BE2C (cell line): ENCODE measurements around the gene PIGT.

Source experiments
- DNase-seq: peaks from one replicate; pipeline ENCODE4 v3.0.0-alpha.2; 2020
- H3K27me3 ChIP-seq: fragments of 250-450 bp; sonication (Bioruptor Pico); 2 replicates; pipeline ENCODE4 v1.5.1; 2020; ENCODE audit warnings: mild to moderate bottlenecking
- H3K36me3 ChIP-seq: fragments of 250-450 bp; sonication (Bioruptor Pico); 2 replicates; pipeline ENCODE4 v1.5.1; 2020; ENCODE audit warnings: mild to moderate bottlenecking
- H3K4me1 ChIP-seq: fragments of 250-450 bp; sonication (Bioruptor Pico); 2 replicates; pipeline ENCODE4 v1.5.1; 2020
- H3K4me3 ChIP-seq: 2 replicates; pipeline ENCODE4 v1.5.1; 2011; ENCODE audit warnings: low read depth, low read length
- H3K9me3 ChIP-seq: fragments of 250-450 bp; sonication (Bioruptor Pico); 2 replicates; pipeline ENCODE4 v1.5.1; 2020
- TF ChIP-seq, protein P1 (sequence below): IDR thresholded peaks from 2 replicates; pipeline ENCODE4 v1.5.1; 2012; ENCODE audit warnings: mild to moderate bottlenecking, low read depth, low read length

PIGT gene

DNA sequence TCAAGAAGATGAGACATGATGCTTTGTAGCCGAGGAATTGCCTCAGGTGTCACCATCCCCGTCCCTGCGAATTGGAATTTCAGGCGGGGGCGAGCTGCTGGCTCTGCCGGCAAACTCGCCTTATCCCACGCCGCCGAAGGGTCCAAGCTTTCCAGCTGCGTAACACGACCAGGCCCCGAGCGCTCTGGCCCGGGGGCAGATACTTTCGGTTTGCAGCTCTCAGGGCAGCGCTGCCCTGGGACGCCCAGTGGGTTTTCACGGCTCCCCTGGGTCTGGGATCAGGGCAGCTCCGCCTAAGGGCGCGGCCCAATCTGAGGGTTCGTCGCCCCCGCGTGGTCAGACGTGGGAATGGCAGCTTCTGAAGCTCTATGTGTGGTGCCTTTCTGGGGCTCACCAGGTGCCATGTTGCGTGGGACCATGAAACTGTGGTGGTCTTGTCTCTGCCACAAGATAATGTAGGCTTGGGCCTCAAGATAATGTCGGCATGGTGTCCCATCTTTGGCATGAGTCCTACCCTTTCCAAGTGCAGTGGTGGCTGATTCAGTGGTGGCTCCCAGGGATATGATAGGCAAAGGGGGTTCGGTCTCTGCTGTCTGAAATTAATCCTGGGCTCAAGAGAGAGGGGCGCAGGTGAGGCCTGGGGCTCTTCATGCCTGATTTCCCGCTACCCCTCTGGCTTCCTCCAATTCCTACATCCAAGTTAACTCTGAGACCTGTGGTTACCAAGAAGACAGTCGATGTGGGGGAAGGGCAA, 21.0 kb downstream of the PIGT start:
- TF ChIP-seq, protein P1, sequence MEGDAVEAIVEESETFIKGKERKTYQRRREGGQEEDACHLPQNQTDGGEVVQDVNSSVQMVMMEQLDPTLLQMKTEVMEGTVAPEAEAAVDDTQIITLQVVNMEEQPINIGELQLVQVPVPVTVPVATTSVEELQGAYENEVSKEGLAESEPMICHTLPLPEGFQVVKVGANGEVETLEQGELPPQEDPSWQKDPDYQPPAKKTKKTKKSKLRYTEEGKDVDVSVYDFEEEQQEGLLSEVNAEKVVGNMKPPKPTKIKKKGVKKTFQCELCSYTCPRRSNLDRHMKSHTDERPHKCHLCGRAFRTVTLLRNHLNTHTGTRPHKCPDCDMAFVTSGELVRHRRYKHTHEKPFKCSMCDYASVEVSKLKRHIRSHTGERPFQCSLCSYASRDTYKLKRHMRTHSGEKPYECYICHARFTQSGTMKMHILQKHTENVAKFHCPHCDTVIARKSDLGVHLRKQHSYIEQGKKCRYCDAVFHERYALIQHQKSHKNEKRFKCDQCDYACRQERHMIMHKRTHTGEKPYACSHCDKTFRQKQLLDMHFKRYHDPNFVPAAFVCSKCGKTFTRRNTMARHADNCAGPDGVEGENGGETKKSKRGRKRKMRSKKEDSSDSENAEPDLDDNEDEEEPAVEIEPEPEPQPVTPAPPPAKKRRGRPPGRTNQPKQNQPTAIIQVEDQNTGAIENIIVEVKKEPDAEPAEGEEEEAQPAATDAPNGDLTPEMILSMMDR = peak; percentile 90
- H3K4me1 ChIP-seq = no peaks in the 10 kb centered on the region
- H3K36me3 ChIP-seq = no peaks in the 10 kb centered on the region
- H3K27me3 ChIP-seq = no peaks in the 10 kb centered on the region
- DNase-seq = peak; percentile 88
- no peaks in the 10 kb centered on the region for H3K9me3 ChIP-seq
- H3K4me3 ChIP-seq = peak overlapping the region; percentile 75

GRCh38 chr20:45440424-45440823, 24.5 kb downstream of the PIGT start:
- Histone ChIP-seq H3K9me3 (no peaks in the 10 kb centered on the region), H3K27me3 (peaks cover 3% of the 10 kb centered on the region; the same call in 1 of the 2 replicates), H3K36me3 (no peaks in the 10 kb centered on the region), H3K4me3 (no peak overlapping the region), H3K4me1 (no peaks in the 10 kb centered on the region)
- TF ChIP-seq, protein P1 = no peak
- no peak for DNase-seq

GRCh38 chr20:45440891-45441685, 25.1 kb downstream of the PIGT start:
- H3K4me1 ChIP-seq = no peaks in the 10 kb centered on the region
- TF ChIP-seq, protein P1 = no peak
- H3K9me3 ChIP-seq = no peaks in the 10 kb centered on the region
- no peaks in the 10 kb centered on the region for H3K36me3 ChIP-seq
- no peak overlapping the region for H3K4me3 ChIP-seq
- H3K27me3 ChIP-seq = peaks cover 6% of the 10 kb centered on the region; the same call in 1 of the 2 replicates
- DNase-seq = no peak

DNA sequence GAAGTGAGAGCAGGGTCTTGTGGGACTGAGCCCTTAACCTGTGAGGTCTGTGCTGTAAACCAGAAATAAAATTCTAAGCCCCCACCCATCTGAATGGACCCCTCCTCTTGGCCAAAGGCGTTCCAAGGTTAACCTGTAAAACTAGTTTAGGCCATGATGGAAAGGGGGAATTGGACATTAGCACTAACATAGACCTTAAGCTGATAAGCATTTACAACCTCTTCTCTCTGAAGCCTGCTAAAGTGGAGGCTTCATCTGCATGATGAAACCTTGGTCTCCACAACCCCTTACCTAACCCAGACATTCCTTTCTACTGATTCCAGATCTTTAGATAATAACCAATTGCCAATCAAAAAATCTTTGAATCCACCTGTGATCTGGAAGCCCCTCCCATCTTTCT, 25.8 kb downstream of the PIGT start:
- Histone ChIP-seq H3K9me3 (no peaks in the 10 kb centered on the region), H3K36me3 (no peaks in the 10 kb centered on the region), H3K27me3 (peaks cover 6% of the 10 kb centered on the region; the same call in 1 of the 2 replicates), H3K4me3 (no peak overlapping the region), H3K4me1 (no peaks in the 10 kb centered on the region)
- no peak for DNase-seq
- TF ChIP-seq, protein P1 = no peak

DNA sequence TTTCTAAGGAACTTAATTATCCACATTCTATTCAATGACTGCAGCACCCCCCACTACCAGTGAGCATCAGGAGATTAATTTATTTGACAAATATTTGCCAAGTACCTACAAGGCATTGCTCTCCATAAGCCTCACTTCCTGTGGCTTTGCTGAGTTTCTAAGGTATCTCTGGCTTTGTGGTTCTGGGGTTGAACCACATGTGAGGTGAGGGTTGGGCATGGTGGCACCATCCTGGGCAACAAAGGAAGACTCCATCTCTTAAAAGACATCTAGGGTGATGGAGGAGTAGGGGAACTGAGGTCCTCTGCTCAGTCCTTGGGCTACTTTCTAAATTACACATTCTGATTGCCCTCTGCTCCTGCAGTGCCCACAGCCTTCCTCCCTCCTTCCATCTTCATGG, 28.1 kb downstream of the PIGT start:
- Histone ChIP-seq H3K4me3 (no peak overlapping the region), H3K4me1 (no peaks in the 10 kb centered on the region), H3K27me3 (peaks cover 6% of the 10 kb centered on the region; the same call in 1 of the 2 replicates), H3K9me3 (no peaks in the 10 kb centered on the region), H3K36me3 (no peaks in the 10 kb centered on the region)
- TF ChIP-seq, protein P1 = no peak
- DNase-seq = no peak
